ENCODE data around the gene CPM.
A peak's percentile ranks its signal among the peaks of the same experiment; 100 is the strongest.

Gene CPM

GRCh38 chr12:68954811-68955210, 21.8 kb upstream of the CPM start:
- no peak for DNase-seq

- no peak for DNase-seq
These were observed 20.6 kb upstream of the CPM start for GRCh38 chr12:68953536-68953935.

DNA sequence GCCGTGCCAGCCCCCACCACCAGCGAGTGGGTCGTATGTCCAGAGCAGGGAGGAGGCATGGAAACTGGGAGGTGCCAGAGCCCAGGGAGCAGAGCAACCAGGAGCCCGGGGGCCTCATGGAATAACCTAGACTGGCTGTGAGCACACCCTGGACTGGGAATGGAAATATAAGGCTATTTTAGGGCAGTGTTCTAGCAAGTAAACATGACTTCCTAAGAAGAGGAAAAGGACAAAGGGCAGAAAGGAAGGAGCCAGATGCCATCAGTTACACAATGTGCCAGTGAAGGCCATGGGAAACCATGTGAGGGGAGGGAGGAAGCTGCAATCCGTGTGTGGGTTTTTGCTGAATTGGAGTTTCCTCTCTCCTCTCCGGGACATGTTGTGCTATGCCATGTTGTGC, 18.7 kb upstream of the CPM start:
- no peak for DNase-seq

DNA sequence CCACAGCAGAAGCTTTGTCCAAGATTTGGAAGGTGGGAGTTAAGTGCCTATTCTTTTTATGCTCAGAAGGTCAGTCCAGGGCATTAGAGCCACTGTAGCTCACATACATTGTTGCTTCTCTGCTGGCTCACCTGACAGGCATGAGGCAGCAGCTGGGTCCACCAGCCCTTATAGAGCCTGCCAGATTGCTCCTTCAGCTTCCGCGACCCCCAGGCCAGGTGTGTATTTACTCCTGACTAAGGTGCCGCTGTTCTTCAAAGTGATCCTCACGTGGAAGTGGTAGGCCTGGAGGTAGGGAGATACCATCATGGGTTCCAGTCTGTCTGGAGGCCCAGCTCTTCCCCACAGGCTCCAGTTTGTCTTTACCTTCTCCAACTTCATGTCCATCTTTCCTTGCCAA, 17.5 kb upstream of the CPM start:
- no peak for DNase-seq

DNA sequence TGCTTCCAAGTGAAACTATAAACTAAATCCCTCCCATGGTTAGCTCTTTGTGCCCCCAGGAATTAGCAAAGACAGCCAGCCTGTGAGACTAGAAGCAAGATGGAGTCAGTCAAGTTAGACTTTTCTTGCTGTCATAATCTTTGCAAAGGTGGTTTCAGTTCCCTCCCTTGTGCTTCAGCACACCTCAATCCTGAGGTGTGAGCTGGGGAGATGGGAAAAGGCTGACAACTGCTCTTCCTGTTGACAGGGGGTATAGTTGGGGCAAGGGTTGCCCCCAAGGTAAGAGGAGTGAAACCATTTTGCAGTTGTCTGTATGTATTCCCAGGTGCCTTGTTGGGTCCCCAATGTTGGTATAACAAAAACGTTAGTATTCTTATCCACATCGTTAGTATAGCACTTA, 12.3 kb upstream of the CPM start:
- DNase-seq: no peak

- no peak for DNase-seq
These were observed 11.5 kb upstream of the CPM start for GRCh38 chr12:68944296-68945076.

DNA sequence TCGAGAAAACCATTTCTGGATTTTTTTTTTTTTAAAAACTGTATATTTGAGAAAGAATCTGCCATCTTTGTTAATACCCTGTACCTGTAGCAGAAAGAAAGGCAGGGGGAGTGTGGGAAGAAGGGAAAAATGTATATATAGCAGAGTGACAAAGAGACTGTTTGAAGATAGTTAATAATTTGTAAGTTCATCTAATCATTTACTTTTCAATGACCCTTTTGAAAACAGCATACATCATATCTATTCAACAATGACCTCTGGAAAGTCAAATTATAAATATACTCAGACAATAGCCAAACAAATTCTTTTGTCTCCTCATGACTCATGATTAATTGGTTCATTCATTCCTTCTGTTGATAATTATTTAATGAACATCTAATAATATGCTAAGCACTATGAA, 10.9 kb upstream of the CPM start:
- no peak for DNase-seq

GRCh38 chr12:68940731-68941130, 7.8 kb upstream of the CPM start:
- no peak for DNase-seq

GRCh38 chr12:68939505-68939904, 6.5 kb upstream of the CPM start:
- no peak for DNase-seq

DNA sequence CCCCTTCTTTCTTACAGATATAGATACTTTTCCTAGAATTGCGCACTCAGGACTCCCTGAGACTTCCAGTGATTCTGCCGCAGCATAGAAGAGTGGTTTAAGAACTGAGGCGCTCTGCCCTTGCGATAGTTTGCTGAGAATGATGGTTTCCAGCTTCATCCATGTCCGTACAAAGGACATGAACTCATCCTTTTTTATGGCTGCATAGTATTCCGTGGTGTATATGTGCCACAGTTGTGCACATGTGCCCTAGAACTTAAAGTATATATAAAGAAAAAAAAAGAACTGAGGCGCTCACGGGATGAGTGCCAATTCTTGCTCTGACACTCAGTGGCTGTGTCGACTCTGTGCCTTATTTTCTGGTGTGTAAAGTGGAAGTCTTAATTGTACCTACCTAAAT, 1.4 kb upstream of the CPM start:
- no peak for DNase-seq

- peak in 3 of 6 experiments; percentile 26 to 57 (median 28) for DNase-seq
These were observed 627 bp downstream of the CPM start for GRCh38 chr12:68932128-68932960.

- DNase-seq: no peak
These were observed 2.8 kb downstream of the CPM start for GRCh38 chr12:68930178-68930577.

DNA sequence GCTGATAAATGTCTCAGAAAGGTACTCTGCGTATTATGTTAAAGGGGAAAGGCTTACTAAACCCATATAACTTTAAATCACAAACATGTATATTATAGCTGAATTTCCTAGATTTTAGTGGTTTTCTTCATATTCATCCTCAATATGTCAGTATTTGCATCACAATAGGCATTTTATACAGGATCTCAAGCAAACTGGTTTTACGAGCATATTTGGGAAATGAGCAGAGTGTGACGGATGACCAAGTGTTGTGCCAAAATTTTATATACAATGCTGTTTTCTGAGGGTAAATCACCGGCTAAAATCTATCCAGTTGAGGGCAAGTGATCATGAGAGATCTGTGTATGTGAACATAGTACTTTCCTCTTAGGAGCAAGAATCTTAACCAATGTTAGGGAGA, 8.4 kb downstream of the CPM start:
- DNase-seq: no peak

GRCh38 chr12:68919581-68920239, 13.3 kb downstream of the CPM start:
- no peak for DNase-seq

- DNase-seq: no peak
These were observed 14.0 kb downstream of the CPM start for GRCh38 chr12:68918960-68919359.

DNA sequence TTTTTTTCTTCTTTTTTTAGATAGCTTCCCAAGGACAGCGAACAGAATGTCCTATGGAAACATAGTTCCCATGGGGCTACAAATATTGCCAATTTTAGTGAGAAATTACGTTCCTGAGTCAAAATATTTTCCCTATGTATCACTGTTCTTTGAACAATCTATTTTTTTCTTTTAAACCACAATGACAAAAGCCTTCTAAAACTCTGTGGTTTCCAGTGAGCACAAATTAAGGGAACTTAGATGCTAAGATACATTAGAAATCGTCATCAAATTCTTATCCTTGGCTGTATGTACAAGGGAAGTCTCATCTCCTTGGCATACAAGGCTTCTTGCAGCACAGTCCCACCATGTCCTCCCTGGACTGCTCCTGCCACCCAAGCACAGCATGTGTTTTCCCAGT, 17.9 kb downstream of the CPM start:
- DNase-seq: no peak

DNA sequence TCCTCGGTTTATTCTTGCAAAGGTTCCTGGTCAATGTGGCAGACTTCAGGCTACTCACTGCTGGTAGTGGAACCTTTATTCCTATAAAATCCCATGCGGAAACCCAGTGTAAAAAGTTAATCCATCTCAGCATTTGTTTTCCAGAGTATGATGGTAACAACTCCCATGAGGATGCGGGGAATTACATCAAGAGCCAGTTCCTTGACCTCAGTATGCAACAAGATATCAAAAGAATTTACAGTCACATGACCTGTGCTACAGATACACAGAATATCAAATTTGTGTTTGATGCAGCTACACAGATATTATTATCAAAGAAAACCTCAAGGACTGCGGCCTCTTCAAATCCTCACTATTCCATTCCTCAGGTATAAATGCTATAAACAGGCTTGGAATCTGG, 19.3 kb downstream of the CPM start:
- DNase-seq: no peak

- no peak for DNase-seq
These were observed 20.1 kb downstream of the CPM start for GRCh38 chr12:68912916-68913315.

GRCh38 chr12:68911197-68911718, 21.7 kb downstream of the CPM start:
- no peak for DNase-seq

DNA sequence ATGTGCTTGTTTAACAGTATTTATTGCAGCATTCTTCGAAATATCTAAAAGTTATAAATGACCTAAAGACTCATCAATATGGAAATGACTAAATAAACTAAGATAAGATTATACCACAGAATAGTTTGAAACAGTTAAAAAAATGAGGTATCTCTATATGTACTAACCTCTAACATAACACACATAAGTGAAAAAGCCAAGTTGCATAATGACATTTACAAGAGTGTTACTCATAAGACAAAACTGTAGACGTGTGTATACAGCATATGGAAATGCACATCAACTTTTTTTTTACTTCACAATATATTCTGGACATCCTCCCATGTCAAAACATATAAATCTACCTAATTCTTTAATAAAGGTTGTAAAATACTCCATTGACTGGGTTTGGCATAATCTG, 22.8 kb downstream of the CPM start:
- no peak for DNase-seq

- DNase-seq: no peak
These were observed 24.9 kb downstream of the CPM start for GRCh38 chr12:68908076-68908475.

DNA sequence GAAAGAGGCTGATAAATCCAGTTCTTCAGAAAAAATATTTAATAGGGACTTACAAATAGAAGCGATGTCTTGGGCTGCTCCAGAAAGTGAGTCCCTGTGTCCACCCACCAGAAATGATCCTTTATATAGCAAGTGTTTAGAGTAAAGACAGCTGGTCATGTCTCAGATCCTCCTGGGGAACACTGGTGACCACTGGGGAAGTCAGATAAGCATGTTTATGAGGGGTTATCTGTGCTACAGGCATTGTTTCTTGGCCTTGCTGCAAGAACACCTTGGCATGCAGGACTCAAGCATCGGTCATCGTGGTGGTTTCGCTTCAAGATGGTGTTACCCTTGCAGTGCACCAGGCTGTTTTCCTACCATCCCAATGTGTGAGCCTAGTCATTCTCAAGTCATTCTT, 27.2 kb downstream of the CPM start:
- no peak for DNase-seq

DNA sequence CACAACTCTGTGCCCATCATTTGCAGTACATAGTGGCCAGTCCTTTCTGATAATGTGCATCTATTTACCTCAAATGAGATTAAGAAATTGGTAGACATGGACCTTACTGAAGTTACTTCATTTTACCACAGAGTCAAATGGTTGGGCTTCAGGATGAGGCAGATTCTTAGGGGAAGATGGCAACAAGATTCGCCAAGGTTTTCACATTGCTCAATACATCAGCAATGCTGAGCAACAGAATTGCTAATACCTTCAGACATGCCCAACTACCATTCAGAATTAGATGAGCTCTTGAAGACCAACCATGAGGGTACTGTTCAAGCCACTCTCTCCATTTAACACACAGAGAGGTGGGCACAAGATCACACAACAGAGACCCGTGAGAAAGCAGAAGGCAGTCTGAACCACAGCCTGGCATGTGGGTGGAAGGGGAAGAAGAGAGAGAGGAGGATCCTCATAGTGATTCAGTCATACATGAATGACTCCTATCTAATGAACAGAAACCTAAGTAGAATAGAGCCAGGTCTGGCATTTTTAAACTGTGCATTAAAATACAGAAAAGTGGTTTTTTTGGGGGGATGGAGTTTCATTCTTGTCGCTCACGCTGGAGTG, 28.5 kb downstream of the CPM start:
- no peak for DNase-seq
